HG02763 (cell line): ENCODE measurements around the gene CYSRT1.

Experiments used
- ATAC-seq: cut with Tn5 transposase; IDR thresholded peaks from one replicate; pipeline ENCODE4 v1.9.1; 2021; ENCODE audit warnings: mild to moderate bottlenecking, moderate library complexity; ENCODE audit not compliant: unreplicated experiment

CYSRT1 gene

GRCh38 chr9:137205126-137206069 is 19.6 kb upstream of the CYSRT1 start, which contains the start of the genes NDOR1 and TMEM203:
Gene NDOR1 (plus strand): TSS chr9:137205700. CDS start chr9:137205778, 78 bp downstream.
Gene TMEM203 (minus strand): TSS chr9:137205648. CDS start chr9:137205414, 234 bp downstream.
- ATAC-seq: no peak

- no peak for ATAC-seq
Observed at GRCh38 chr9:137206602-137207001, 18.4 kb upstream of the CYSRT1 start.

GRCh38 chr9:137211532-137211931 is 13.4 kb upstream of the CYSRT1 start:
- no peak for ATAC-seq

GRCh38 chr9:137212520-137212919 is 12.5 kb upstream of the CYSRT1 start:
- no peak for ATAC-seq

- ATAC-seq: no peak
Observed at GRCh38 chr9:137213160-137214060, 11.6 kb upstream of the CYSRT1 start.

- ATAC-seq: no peak
Observed at GRCh38 chr9:137214620-137215019, 10.4 kb upstream of the CYSRT1 start.

GRCh38 chr9:137215196-137215986 is 9.6 kb upstream of the CYSRT1 start:
- ATAC-seq: no peak

GRCh38 chr9:137216188-137216965 is 8.6 kb upstream of the CYSRT1 start:
- ATAC-seq: no peak

GRCh38 chr9:137217276-137218211 is 7.4 kb upstream of the CYSRT1 start:
- ATAC-seq: no peak

GRCh38 chr9:137218212-137218753 is 6.7 kb upstream of the CYSRT1 start:
- no peak for ATAC-seq

GRCh38 chr9:137218754-137219271 is 6.2 kb upstream of the CYSRT1 start:
- no peak for ATAC-seq

GRCh38 chr9:137219757-137220316 is 5.1 kb upstream of the CYSRT1 start:
- ATAC-seq: no peak

- no peak for ATAC-seq
Observed at GRCh38 chr9:137220317-137221094, 4.5 kb upstream of the CYSRT1 start.

GRCh38 chr9:137221095-137221505 is 3.9 kb upstream of the CYSRT1 start:
- no peak for ATAC-seq

- ATAC-seq: no peak
Observed at GRCh38 chr9:137221506-137222111, 3.4 kb upstream of the CYSRT1 start.

- ATAC-seq: no peak
Observed at GRCh38 chr9:137222190-137223077, 2.5 kb upstream of the CYSRT1 start, which contains the start of gene RNF208. Gene RNF208 (minus strand): TSS chr9:137222240. CDS start chr9:137221212, 1,028 bp downstream.
